Esophagus squamous epithelium (tissue), 5 donors: ENCODE results near the gene MRC2. TPM values are rescaled to one million over a fixed set of nuclear protein-coding genes. Genes with fewer than 3 reads are reported as not detected.

Experiments used
- DNase-seq: peaks from one replicate; lab custom pipeline; 2025; lab: John Stamatoyannopoulos, UW
- H3K27ac ChIP-seq, 4 donors: fragments of 200-600 bp; sonication (generic); one replicate each; pipeline ENCODE4 v1.5.1; 2016 to 2019; ENCODE audit warnings: mild to moderate bottlenecking in 1 of 4
- H3K27me3 ChIP-seq, 4 donors: fragments of 200-600 bp; sonication (generic); 1 replicate in 3 of 4; 2 replicates in 1 of 4; pipeline versions ENCODE4 v1.5.1 to v1.6.0; 2017 to 2021; ENCODE audit warnings: antibody characterized with exemption in 1 of 4
- H3K36me3 ChIP-seq, 3 donors: fragments of 200-600 bp; sonication (generic); one replicate each; pipeline ENCODE4 v1.5.1; 2016 to 2019
- H3K4me1 ChIP-seq, 3 donors: fragments of 200-600 bp; sonication (generic); one replicate each; pipeline ENCODE4 v1.5.1; 2017 to 2019
- H3K4me3 ChIP-seq, 4 donors: fragments of 200-600 bp; sonication (generic); 1 replicate in 3 of 4; 2 replicates in 1 of 4; pipeline ENCODE4 v1.5.1; 2016 to 2019; ENCODE audit warnings: mild to moderate bottlenecking in 2 of 4, moderate library complexity in 1 of 4
- H3K9me3 ChIP-seq, 3 donors: fragments of 200-600 bp; sonication (generic); one replicate each; pipeline ENCODE4 v1.5.1; 2016 to 2019
- POLR2A ChIP-seq, 4 donors: fragments of 450-650 bp; IDR thresholded peaks; one replicate each; pipeline ENCODE4 v1.6.1; 2017; ENCODE audit warnings: antibody characterized with exemption in 4 of 4, mild to moderate bottlenecking in 4 of 4, moderate library complexity in 3 of 4
- WGBS, 2 donors: methylation state at CpG; one replicate each; pipeline ENCODE4 v1.1.5; 2018; 5-methylcytosine and 5-hydroxymethylcytosine counted together
- intact Hi-C: fragments of 100-400 bp; cut with DNase I; formaldehyde crosslinking; loops from one replicate; pipeline ENCODE4 v1.15.0; 2022
- total RNA-seq, 4 donors: library from RNA; depleted of rRNA; stranded (reverse); fragments of >200 nt; gene quantifications; one replicate each; pipeline ENCODE4 v1.1.0, GENCODE V29; 2016
- TF ChIP-seq, protein P1 (sequence below), 6 experiments: fragments of 450-650 bp in 4 of 6; fragments of 200-600 bp in 2 of 6; sonication (generic) in 2 of 6; IDR thresholded peaks; one replicate each; pipeline ENCODE4 v1.5.1; 2016 to 2019; ENCODE audit warnings: antibody characterized with exemption in 6 of 6, mild to moderate bottlenecking in 4 of 6, moderate library complexity in 4 of 6
- donor health status: DM: yes; HTN: yes; CAD: no.

MRC2 gene
- total RNA-seq, 4 donors from 2014 or later, result 38.8 to 64.7 (median 61.6) TPM

DNA sequence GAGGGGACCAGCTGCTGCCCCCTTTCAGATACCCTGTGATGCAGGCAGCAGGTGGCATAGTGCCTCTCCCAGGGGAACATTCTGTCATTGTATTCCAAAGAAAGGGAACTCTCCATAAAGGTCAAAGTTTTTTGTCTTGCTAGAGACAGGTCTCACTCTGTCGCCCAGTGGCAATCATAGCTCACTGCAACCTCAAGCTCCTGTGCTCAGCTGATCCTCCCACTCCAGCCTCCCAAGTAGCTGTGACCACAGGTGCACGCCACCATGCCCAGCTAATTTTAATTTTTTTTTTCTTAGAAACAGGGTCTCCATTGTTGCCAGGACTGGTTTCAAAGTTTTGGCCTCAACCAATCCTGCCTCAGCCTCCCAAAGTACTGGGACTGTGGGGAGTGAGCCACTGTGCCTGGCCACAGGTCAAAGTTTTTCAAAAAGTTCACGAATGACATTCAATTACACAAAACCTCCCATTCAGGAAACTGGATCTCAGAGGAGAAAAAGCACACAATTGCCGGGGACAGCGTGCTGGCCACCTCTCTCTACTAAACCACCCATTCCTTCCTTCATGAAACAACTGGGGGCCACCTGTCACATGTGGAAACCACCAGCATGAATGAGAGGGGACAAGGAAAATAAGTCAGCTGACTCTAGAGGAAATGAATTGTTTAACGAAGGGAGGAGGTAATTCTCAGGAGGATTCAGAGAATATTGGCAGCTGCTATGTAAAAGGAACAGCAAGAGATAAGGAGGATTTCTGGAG lies 100.6 kb downstream of the MRC2 start:
- Histone ChIP-seq H3K27me3 (peaks cover 0 to 14% (median 0%) of the 10 kb centered on the region in 4 donors), H3K36me3 (no peaks in the 10 kb centered on the region), H3K27ac (no peak overlapping the region), H3K9me3 (no peaks in the 10 kb centered on the region), H3K4me1 (peaks cover 0 to 37% (median 9%) of the 10 kb centered on the region in 3 donors), H3K4me3 (no peak overlapping the region)
- TF ChIP-seq, protein P1, sequence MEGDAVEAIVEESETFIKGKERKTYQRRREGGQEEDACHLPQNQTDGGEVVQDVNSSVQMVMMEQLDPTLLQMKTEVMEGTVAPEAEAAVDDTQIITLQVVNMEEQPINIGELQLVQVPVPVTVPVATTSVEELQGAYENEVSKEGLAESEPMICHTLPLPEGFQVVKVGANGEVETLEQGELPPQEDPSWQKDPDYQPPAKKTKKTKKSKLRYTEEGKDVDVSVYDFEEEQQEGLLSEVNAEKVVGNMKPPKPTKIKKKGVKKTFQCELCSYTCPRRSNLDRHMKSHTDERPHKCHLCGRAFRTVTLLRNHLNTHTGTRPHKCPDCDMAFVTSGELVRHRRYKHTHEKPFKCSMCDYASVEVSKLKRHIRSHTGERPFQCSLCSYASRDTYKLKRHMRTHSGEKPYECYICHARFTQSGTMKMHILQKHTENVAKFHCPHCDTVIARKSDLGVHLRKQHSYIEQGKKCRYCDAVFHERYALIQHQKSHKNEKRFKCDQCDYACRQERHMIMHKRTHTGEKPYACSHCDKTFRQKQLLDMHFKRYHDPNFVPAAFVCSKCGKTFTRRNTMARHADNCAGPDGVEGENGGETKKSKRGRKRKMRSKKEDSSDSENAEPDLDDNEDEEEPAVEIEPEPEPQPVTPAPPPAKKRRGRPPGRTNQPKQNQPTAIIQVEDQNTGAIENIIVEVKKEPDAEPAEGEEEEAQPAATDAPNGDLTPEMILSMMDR (IDR thresholded peaks at IDR 0.05), result no peak
- no peak for TF ChIP-seq POLR2A (IDR thresholded peaks at IDR 0.05)
- no peak for DNase-seq
- 60 to 73% methylated on average over 6 of the region's 6 CpGs for WGBS, 2 donors
- intact Hi-C loops, result no loop called here

DNA sequence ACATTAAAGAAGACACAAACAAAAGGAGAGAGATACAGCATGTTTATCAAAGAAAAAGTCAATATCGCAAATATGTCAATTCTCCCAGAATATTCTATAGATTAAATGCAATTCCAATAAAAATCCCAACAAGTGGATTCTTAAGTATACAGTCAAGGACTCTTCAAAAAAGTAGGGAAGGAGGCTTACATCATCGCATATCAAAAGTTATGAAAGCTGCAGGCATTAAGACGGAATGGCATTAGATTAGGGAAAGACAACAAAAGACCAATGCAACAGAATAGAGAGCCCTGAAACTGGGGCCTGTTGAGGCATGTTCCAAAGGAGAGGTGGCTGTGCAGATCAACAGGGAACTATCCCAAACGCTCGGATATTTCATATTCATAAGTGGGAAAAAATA lies 104.7 kb downstream of the MRC2 start:
- no peaks in the 10 kb centered on the region for H3K9me3 ChIP-seq
- 43 to 56% methylated on average over 5 of the region's 5 CpGs for WGBS, 2 donors
- no peak overlapping the region for H3K27ac ChIP-seq
- H3K4me1 ChIP-seq, result peaks cover 0 to 15% (median 0%) of the 10 kb centered on the region in 3 donors
- no peak overlapping the region for H3K4me3 ChIP-seq
- H3K36me3 ChIP-seq, result no peaks in the 10 kb centered on the region
- no peak for DNase-seq
- TF ChIP-seq POLR2A (IDR thresholded peaks at IDR 0.05), result no peak
- TF ChIP-seq, protein P1 (IDR thresholded peaks at IDR 0.05), result no peak
- peaks cover 0 to 10% (median 0%) of the 10 kb centered on the region in 4 donors for H3K27me3 ChIP-seq
- intact Hi-C loops, result no loop called here

DNA sequence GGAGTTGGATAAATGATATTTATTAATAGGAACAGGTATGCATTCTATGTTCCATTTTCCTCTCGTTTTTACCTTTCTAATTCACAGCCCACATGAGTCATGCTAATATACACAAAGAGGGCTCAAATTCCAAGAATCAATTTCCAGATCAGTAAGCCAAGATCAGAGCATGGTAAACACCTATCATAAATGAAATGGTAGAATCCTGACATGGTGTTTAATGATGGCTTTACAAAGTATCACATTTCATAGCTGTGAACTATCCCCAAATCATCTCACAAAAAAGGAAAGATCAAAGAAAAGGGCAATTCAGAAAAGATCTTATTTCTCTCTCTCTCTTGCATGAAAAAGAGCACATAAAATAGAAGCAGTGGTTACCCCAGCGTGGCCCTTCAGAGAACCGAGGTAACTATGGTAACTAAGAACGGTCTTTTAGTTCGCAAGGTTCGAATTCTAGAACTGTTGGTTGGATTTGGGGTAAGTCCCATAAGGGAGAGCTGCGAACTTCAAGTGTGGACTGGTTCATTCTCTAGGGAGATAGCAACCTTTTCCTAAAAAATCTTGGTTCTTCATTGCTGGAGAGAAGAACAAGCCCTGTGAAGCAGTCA lies 107.7 kb downstream of the MRC2 start:
- intact Hi-C loops, result no loop called here
- Histone ChIP-seq H3K9me3 (no peaks in the 10 kb centered on the region), H3K36me3 (no peaks in the 10 kb centered on the region), H3K4me3 (no peak overlapping the region), H3K27me3 (no peaks in the 10 kb centered on the region), H3K27ac (no peak overlapping the region), H3K4me1 (peaks cover 0 to 15% (median 0%) of the 10 kb centered on the region in 3 donors)
- TF ChIP-seq, protein P1 (IDR thresholded peaks at IDR 0.05), result no peak
- TF ChIP-seq POLR2A (IDR thresholded peaks at IDR 0.05), result no peak
- no peak for DNase-seq
- WGBS, 2 donors, result 69 to 74% methylated on average over 7 of the region's 7 CpGs

DNA sequence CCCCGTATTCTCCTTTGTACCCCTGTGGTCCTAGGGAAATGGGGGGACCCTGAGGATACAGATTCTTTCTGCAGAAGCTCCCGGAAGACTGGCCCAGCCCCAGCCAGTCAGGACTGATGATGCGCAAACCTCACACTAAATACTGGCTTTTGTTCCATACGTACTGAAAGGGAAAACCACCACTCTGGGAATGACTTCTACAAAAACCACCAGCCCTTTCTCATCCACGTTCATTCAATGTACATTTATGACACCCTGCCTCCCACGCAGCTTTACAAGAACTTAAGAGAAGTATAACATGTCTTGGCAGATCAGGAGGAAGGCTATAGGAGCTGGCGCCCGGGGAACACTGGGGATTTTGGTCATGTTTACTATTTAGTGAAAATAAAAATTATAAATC lies 110.0 kb downstream of the MRC2 start:
- Histone ChIP-seq H3K36me3 (no peaks in the 10 kb centered on the region), H3K4me3 (no peak overlapping the region), H3K27me3 (no peaks in the 10 kb centered on the region), H3K4me1 (peaks cover 0 to 2% (median 0%) of the 10 kb centered on the region in 3 donors), H3K27ac (no peak overlapping the region), H3K9me3 (no peaks in the 10 kb centered on the region)
- DNase-seq, result no peak
- 43 to 50% methylated on average over 8 of the region's 8 CpGs for WGBS, 2 donors
- TF ChIP-seq, protein P1 (IDR thresholded peaks at IDR 0.05), result no peak
- no peak for TF ChIP-seq POLR2A (IDR thresholded peaks at IDR 0.05)
- intact Hi-C loops, result no loop called here

DNA sequence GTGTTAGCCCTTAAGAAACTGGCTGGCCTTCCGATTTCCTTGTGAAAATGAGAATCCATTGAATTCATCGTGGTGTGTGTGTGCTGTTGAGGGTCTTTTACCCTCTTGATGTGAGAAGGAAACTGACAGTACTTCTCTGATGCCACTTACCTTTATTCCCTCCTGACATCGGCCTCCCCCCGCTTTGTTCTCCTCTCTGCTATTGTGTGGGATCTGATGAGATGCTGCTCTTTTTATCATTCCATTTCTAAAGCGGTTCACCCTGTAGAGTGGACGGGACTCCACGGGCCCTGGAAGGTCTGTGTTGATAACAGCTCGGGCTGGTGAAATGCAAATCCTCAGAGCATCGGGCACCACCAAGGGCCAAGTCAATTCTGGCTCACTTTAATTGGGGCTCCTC lies 110.8 kb downstream of the MRC2 start:
- intact Hi-C loops, result no loop called here
- no peaks in the 10 kb centered on the region for H3K9me3 ChIP-seq
- H3K4me3 ChIP-seq, result no peak overlapping the region
- no peak for TF ChIP-seq POLR2A (IDR thresholded peaks at IDR 0.05)
- TF ChIP-seq, protein P1 (IDR thresholded peaks at IDR 0.05), result no peak
- H3K27ac ChIP-seq, result no peak overlapping the region
- H3K27me3 ChIP-seq, result no peaks in the 10 kb centered on the region
- WGBS, 2 donors, result 90 to 93% methylated on average over 4 to 9 of the region's 9 CpGs
- H3K36me3 ChIP-seq, result no peaks in the 10 kb centered on the region
- no peaks in the 10 kb centered on the region for H3K4me1 ChIP-seq
- DNase-seq, result no peak
